ENCODE measurements around the gene TEDDM1. TPM values are rescaled to one million over a fixed set of nuclear protein-coding genes. Genes with fewer than 3 reads are reported as not detected.
"Not testable (repeated sequence)": the region's sequence is repeated elsewhere in the genome, so short reads cannot be mapped to it uniquely, and the experiment has no call there.

TEDDM1 gene
- not detected for total RNA-seq

- TF ChIP-seq POLR2A (IDR thresholded peaks at IDR 0.05) (no peak), CTCF (IDR thresholded peaks at IDR 0.05) (no peak)
- Histone ChIP-seq H3K27me3 (no peaks in the 10 kb centered on the region), H3K27ac (no peak within 1 kb of the TSS), H3K4me1 (peaks cover 0 to 7% (median 0%) of the 10 kb centered on the region in 4 donors), H3K4me3 (no peak within 1 kb of the TSS), H3K9me3 (peaks cover 0 to 6% (median 0%) of the 10 kb centered on the region in 4 donors), H3K36me3 (no peaks in the 10 kb centered on the region)
- no peak for DNase-seq
These were observed at the start of gene TEDDM1 for GRCh38 chr1:182400567-182400966. Gene TEDDM1 (minus strand): TSS chr1:182400667. CDS start chr1:182400485, 182 bp downstream.

DNA sequence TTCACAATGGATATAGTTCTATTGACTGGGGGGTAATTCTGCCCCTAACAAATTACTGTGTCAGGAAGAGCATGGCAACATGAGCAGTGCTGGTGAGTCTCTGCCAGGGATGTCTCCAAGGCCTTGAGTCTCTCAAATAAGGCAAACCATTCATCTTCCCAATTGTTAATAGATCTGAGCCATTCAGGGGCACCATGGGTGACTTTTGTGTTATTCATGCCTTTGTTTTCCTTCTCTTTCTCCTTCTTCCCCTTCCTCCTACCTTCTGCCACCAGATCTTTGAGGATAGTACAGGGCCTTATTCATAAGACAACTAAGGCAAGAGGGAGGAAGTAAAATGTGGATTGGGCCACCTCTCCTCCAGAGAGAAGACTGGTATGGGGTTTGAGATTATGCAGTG is 49.6 kb upstream of the TEDDM1 start, which contains the start of gene RGSL1:
RGSL1 (plus strand) TSS at position 60 of the 400 bp plus-strand sequence; CDS start at position 80, 20 bp downstream.
- H3K9me3 ChIP-seq: no peaks in the 10 kb centered on the region
- TF ChIP-seq POLR2A (IDR thresholded peaks at IDR 0.05) (no peak), CTCF (IDR thresholded peaks at IDR 0.05) (no peak)
- no peaks in the 10 kb centered on the region for H3K36me3 ChIP-seq
- H3K4me3 ChIP-seq: no peak within 1 kb of the TSS
- no peak within 1 kb of the TSS for H3K27ac ChIP-seq
- H3K4me1 ChIP-seq: no peaks in the 10 kb centered on the region
- DNase-seq: no peak
- H3K27me3 ChIP-seq: no peaks in the 10 kb centered on the region

- no peak for DNase-seq
- H3K4me3 ChIP-seq: no peak overlapping the region
- no peaks in the 10 kb centered on the region for H3K27me3 ChIP-seq
- no peaks in the 10 kb centered on the region for H3K36me3 ChIP-seq
- no peak overlapping the region for H3K27ac ChIP-seq
- TF ChIP-seq CTCF (IDR thresholded peaks at IDR 0.05) (no peak), POLR2A (IDR thresholded peaks at IDR 0.05) (no peak)
- H3K9me3 ChIP-seq: no peaks in the 10 kb centered on the region
- no peaks in the 10 kb centered on the region for H3K4me1 ChIP-seq
These were observed 47.2 kb upstream of the TEDDM1 start for GRCh38 chr1:182447660-182448059.

DNA sequence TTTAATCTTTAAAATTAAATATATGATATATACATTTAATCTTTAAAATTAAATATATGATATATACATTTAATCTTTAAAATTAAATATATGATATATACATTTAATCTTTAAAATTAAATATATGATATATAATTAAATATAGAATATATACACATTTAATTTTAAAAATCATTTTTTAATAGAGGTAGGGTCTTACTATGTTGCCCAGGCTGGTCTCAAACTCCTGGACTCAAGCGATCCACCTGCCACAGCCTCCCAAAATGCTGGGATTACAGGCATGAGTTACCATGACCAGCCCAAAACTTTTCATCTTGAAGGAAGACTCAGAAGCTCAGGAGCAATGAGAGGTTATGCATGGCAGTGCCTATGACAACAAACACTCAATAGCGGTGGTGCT is 46.7 kb upstream of the TEDDM1 start:
- H3K36me3 ChIP-seq, DNase-seq: not testable (repeated sequence)

GRCh38 chr1:182446033-182446669 is 45.7 kb upstream of the TEDDM1 start:
- Histone ChIP-seq H3K27ac (no peak overlapping the region), H3K36me3 (no peaks in the 10 kb centered on the region), H3K4me1 (no peaks in the 10 kb centered on the region), H3K27me3 (no peaks in the 10 kb centered on the region), H3K4me3 (no peak overlapping the region), H3K9me3 (no peaks in the 10 kb centered on the region)
- peak in 1 of 3 donors; percentile 57 for DNase-seq
- no peak for TF ChIP-seq POLR2A (IDR thresholded peaks at IDR 0.05)
- peak in 5 of 6 experiments; percentile 2 to 83 (median 78) for TF ChIP-seq CTCF (IDR thresholded peaks at IDR 0.05)

More for the DNA sequence above, 46.7 kb upstream of the TEDDM1 start:
- not testable (repeated sequence) for H3K27me3 ChIP-seq, H3K27ac ChIP-seq, H3K4me3 ChIP-seq, H3K4me1 ChIP-seq, H3K9me3 ChIP-seq

GRCh38 chr1:182444497-182444896 is 44.0 kb upstream of the TEDDM1 start:
- H3K36me3 ChIP-seq: no peaks in the 10 kb centered on the region
- H3K4me1 ChIP-seq: no peaks in the 10 kb centered on the region
- H3K27me3 ChIP-seq: no peaks in the 10 kb centered on the region
- no peak overlapping the region for H3K27ac ChIP-seq
- no peak for TF ChIP-seq POLR2A (IDR thresholded peaks at IDR 0.05)
- no peak for TF ChIP-seq CTCF (IDR thresholded peaks at IDR 0.05)
- no peaks in the 10 kb centered on the region for H3K9me3 ChIP-seq
- no peak overlapping the region for H3K4me3 ChIP-seq
- no peak for DNase-seq

All from Peyer's patch (tissue), 4 donors.